Endothelial cell of umbilical vein (primary cell): ENCODE results near the gene MDP1.

Experiments used
- EZH2 ChIP-seq: IDR thresholded peaks from 2 replicates; pipeline ENCODE4 v1.6.1; 2012; ENCODE audit warnings: borderline replicate concordance, low read depth, mild to moderate bottlenecking, moderate library complexity, low read length, inconsistent platforms; ENCODE audit not compliant: severe bottlenecking
- FOS ChIP-seq: IDR thresholded peaks from 2 replicates; pipeline ENCODE4 v1.6.1; 2011; ENCODE audit warnings: mild to moderate bottlenecking, low read length, moderate library complexity, borderline replicate concordance; ENCODE audit not compliant: insufficient read depth
- JUN ChIP-seq: IDR thresholded peaks from 2 replicates; pipeline ENCODE4 v1.6.1; 2011; ENCODE audit warnings: borderline replicate concordance, low read depth; ENCODE audit not compliant: insufficient read length, insufficient read depth
- MYC ChIP-seq: IDR thresholded peaks from one replicate; pipeline ENCODE4 v1.6.1; 2011; ENCODE audit warnings: mild to moderate bottlenecking, low read depth, low read length
- POLR2A ChIP-seq: IDR thresholded peaks from 2 replicates; pipeline ENCODE4 v1.6.1; 2012; ENCODE audit warnings: low read depth, mild to moderate bottlenecking, control low read depth, low read length
- POLR2AphosphoS5 ChIP-seq: IDR thresholded peaks from 2 replicates; pipeline ENCODE4 v1.6.1; 2012; ENCODE audit warnings: low read depth, mild to moderate bottlenecking, control low read depth, low read length, moderate library complexity; ENCODE audit not compliant: insufficient read depth
- TF ChIP-seq, protein P1 (sequence below), 2 donors: IDR thresholded peaks; 1 replicate in 1 of 2; 2 replicates in 1 of 2; pipeline ENCODE4 v1.5.1; 2011; ENCODE audit warnings: low read length in 2 of 2, mild to moderate bottlenecking in 2 of 2, moderate library complexity in 2 of 2, control low read depth in 1 of 2, inconsistent platforms in 1 of 2, low read depth in 1 of 2; ENCODE audit not compliant: insufficient read depth in 1 of 2; ENCODE audit errors: extremely low read depth in 1 of 2
- TF ChIP-seq, protein P2 (sequence below): IDR thresholded peaks from 2 replicates; pipeline ENCODE4 v1.6.1; 2011; ENCODE audit not compliant: insufficient read depth, insufficient read length

DNA sequence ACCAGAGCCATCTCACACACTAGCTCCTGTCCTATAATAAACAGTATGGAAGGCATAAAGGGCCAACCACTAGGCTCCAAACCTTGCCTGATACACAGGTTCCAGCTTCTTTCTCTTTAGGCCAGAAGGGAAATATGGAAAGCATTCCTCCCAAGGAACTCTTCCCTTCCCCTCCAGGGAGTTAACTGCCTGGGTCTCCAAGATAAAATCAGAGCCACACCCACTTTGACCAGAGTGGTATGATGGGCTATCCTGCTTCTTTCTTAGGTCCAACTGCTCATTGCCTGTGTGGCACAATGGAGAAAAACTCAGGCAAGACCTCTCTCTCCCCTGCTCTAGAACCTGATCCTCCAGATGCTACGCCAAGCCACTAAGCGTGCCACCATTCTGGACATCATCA is 8.2 kb downstream of the MDP1 start:
- TF ChIP-seq POLR2A, result no peak
- TF ChIP-seq, protein P1, sequence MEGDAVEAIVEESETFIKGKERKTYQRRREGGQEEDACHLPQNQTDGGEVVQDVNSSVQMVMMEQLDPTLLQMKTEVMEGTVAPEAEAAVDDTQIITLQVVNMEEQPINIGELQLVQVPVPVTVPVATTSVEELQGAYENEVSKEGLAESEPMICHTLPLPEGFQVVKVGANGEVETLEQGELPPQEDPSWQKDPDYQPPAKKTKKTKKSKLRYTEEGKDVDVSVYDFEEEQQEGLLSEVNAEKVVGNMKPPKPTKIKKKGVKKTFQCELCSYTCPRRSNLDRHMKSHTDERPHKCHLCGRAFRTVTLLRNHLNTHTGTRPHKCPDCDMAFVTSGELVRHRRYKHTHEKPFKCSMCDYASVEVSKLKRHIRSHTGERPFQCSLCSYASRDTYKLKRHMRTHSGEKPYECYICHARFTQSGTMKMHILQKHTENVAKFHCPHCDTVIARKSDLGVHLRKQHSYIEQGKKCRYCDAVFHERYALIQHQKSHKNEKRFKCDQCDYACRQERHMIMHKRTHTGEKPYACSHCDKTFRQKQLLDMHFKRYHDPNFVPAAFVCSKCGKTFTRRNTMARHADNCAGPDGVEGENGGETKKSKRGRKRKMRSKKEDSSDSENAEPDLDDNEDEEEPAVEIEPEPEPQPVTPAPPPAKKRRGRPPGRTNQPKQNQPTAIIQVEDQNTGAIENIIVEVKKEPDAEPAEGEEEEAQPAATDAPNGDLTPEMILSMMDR (IDR thresholded peaks at IDR 0.05; ENCODE audit: extremely low read depth in 1 of 2, insufficient read depth in 1 of 2, low read depth in 1 of 2, low read length in 2 of 2), result no peak
- no peak for TF ChIP-seq POLR2AphosphoS5
- no peak for TF ChIP-seq EZH2
- TF ChIP-seq, protein P2, sequence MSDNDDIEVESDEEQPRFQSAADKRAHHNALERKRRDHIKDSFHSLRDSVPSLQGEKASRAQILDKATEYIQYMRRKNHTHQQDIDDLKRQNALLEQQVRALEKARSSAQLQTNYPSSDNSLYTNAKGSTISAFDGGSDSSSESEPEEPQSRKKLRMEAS, result no peak
- TF ChIP-seq FOS, result no peak
- no peak for TF ChIP-seq MYC
- TF ChIP-seq JUN, result no peak
